ENCODE data around the gene MRPS16. TPM values are rescaled to one million over a fixed set of nuclear protein-coding genes. Genes with fewer than 3 reads are reported as not detected.

The MRPS16 gene
- total RNA-seq, 4 donors from 2014 or later = 30.3 to 50.3 (median 43.8) TPM

DNA sequence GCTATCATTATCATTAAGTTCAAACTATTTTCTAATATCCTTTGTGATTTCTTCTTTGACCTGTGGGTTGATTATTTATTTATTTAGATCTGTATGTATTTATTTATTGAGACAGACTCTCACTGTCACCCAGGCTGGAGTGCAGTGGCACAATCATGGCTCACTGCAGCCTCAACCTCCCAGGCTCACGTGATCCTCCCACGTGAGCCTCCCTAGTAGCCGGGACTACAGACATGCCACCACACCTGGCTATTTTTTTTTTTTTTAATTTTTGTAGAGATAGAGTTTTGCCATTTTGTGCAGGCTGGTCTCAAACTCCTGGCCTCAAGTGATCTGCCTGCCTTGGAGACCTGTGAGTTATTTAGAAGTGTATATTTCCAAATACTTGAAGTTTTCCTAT is 28.7 kb upstream of the MRPS16 start:
- H3K36me3 ChIP-seq = no peaks in the 10 kb centered on the region
- WGBS = 83% methylated on average over 3 of the region's 3 CpGs
- H3K27ac ChIP-seq = no peak overlapping the region
- H3K4me3 ChIP-seq = no peak overlapping the region
- TF ChIP-seq EP300 (IDR thresholded peaks at IDR 0.05) (no peak), POLR2A (IDR thresholded peaks at IDR 0.05) (no peak), POLR2AphosphoS5 (IDR thresholded peaks at IDR 0.05) (no peak)
- TF ChIP-seq, protein P1, sequence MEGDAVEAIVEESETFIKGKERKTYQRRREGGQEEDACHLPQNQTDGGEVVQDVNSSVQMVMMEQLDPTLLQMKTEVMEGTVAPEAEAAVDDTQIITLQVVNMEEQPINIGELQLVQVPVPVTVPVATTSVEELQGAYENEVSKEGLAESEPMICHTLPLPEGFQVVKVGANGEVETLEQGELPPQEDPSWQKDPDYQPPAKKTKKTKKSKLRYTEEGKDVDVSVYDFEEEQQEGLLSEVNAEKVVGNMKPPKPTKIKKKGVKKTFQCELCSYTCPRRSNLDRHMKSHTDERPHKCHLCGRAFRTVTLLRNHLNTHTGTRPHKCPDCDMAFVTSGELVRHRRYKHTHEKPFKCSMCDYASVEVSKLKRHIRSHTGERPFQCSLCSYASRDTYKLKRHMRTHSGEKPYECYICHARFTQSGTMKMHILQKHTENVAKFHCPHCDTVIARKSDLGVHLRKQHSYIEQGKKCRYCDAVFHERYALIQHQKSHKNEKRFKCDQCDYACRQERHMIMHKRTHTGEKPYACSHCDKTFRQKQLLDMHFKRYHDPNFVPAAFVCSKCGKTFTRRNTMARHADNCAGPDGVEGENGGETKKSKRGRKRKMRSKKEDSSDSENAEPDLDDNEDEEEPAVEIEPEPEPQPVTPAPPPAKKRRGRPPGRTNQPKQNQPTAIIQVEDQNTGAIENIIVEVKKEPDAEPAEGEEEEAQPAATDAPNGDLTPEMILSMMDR (IDR thresholded peaks at IDR 0.05) = no peak
- no peaks in the 10 kb centered on the region for H3K9me3 ChIP-seq
- no peaks in the 10 kb centered on the region for H3K4me1 ChIP-seq
- no peaks in the 10 kb centered on the region for H3K27me3 ChIP-seq
- DNase-seq (ENCODE audit: low spot score in 2 of 2) = no peak

DNA sequence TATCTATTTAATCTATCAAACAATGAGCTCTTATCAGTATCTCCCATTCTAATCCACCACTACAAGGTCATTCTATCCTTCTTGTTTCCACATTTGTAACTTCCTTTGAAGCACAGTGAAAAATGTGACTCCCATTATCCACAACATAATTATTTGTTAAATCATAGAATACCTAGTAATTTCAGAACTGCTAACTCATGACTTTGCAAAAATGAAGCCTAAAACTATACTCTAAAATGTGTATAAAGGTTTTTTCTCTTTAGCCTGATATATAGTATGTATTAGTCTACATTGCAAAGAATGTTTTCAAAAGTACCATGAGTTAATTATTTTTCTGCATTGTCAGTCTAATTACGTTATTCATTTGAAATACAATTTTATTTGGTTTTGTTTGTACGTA is 12.0 kb upstream of the MRPS16 start:
- Histone ChIP-seq H3K36me3 (no peaks in the 10 kb centered on the region), H3K27ac (no peak overlapping the region), H3K9me3 (no peaks in the 10 kb centered on the region), H3K27me3 (no peaks in the 10 kb centered on the region), H3K4me1 (no peaks in the 10 kb centered on the region), H3K4me3 (no peak overlapping the region)
- 90% methylated on average over 2 of the region's 2 CpGs for WGBS
- no peak for TF ChIP-seq EP300 (IDR thresholded peaks at IDR 0.05)
- TF ChIP-seq POLR2A (IDR thresholded peaks at IDR 0.05) = no peak
- TF ChIP-seq, protein P1 (IDR thresholded peaks at IDR 0.05) = no peak
- no peak for DNase-seq (ENCODE audit: low spot score in 2 of 2)

DNA sequence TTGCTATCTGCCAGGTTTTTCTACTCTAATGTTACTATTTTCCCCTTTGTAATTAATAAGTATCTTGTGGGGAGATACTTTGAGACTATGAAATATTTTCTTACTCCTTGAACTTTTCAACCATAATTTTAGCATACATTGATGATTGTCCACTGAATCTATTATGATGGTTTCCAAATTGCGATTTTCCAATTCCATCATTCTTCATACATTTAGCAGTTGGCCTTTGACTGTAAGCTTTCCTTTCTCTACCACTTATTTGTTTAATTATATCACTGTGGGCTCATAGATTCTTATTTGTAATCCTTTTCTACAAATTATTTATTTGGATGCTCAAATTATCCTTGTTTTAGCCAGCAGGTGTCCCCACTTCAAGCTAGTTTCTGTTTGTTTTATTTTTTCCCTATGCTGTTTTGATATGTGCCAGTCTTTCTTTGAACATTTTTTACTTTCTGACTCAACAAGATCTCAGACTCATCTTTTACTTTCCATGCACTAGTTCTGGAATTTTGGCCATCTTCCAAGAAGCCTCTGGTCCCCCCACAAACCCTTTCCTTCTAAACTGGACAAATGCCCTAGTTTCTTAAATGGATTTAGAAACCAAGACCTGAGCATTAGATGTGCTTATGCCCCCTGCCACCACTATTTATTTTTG is 11.4 kb upstream of the MRPS16 start:
- no peak overlapping the region for H3K27ac ChIP-seq
- no peaks in the 10 kb centered on the region for H3K9me3 ChIP-seq
- WGBS = 55% methylated on average over 1 of the region's 1 CpG
- DNase-seq (ENCODE audit: low spot score in 2 of 2) = no peak
- no peaks in the 10 kb centered on the region for H3K27me3 ChIP-seq
- no peaks in the 10 kb centered on the region for H3K36me3 ChIP-seq
- H3K4me3 ChIP-seq = no peak overlapping the region
- no peak for TF ChIP-seq POLR2A (IDR thresholded peaks at IDR 0.05)
- TF ChIP-seq, protein P1 (IDR thresholded peaks at IDR 0.05) = peak in 1 of 2 donors; percentile 29
- TF ChIP-seq EP300 (IDR thresholded peaks at IDR 0.05) = no peak
- TF ChIP-seq POLR2AphosphoS5 (IDR thresholded peaks at IDR 0.05) = no peak
- H3K4me1 ChIP-seq = no peaks in the 10 kb centered on the region

DNA sequence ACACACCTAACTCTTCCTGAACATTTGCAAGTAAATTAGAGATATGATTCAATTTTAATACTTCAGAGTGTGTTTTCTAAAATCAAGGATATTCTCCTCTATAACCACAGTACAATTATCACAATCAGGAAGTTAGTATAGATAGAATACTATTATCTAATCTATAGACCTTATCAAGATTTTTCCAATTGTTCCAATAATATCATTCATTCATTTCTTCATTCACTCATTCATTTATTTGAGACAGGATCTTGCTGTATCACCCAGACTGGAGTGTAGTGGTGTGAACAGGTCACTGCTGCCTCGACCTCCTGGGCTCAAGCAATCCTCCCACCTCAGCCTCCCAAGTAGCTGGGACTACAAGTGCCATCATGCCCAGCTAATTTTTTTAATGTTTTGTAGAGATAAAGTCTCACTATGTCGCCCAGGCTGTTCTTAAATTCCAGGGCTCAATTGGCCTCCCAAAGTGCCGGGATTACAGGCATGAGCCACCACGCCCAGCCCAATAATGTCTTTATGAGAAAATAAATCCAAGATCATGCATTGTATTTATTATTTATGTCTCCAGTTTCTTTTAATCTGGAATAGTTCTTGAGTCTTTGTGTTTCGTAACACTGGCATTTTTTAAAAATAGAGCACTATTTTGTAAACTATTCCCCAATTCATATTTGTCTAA is 10.6 kb upstream of the MRPS16 start:
- H3K9me3 ChIP-seq = no peaks in the 10 kb centered on the region
- H3K4me3 ChIP-seq = no peak overlapping the region
- no peaks in the 10 kb centered on the region for H3K4me1 ChIP-seq
- 78% methylated on average over 5 of the region's 5 CpGs for WGBS
- DNase-seq (ENCODE audit: low spot score in 2 of 2) = no peak
- no peaks in the 10 kb centered on the region for H3K36me3 ChIP-seq
- no peak for TF ChIP-seq POLR2A (IDR thresholded peaks at IDR 0.05)
- TF ChIP-seq POLR2AphosphoS5 (IDR thresholded peaks at IDR 0.05) = no peak
- TF ChIP-seq EP300 (IDR thresholded peaks at IDR 0.05) = no peak
- TF ChIP-seq, protein P1 (IDR thresholded peaks at IDR 0.05) = no peak
- H3K27me3 ChIP-seq = no peaks in the 10 kb centered on the region
- H3K27ac ChIP-seq = no peak overlapping the region

- no peaks in the 10 kb centered on the region for H3K9me3 ChIP-seq
- H3K27me3 ChIP-seq = no peaks in the 10 kb centered on the region
- no peaks in the 10 kb centered on the region for H3K4me1 ChIP-seq
- no peak overlapping the region for H3K4me3 ChIP-seq
- DNase-seq (ENCODE audit: low spot score in 2 of 2) = no peak
- H3K27ac ChIP-seq = no peak overlapping the region
- no peaks in the 10 kb centered on the region for H3K36me3 ChIP-seq
- WGBS = 67% methylated on average over 4 of the region's 4 CpGs
- no peak for TF ChIP-seq POLR2AphosphoS5 (IDR thresholded peaks at IDR 0.05)
- TF ChIP-seq EP300 (IDR thresholded peaks at IDR 0.05) = no peak
- TF ChIP-seq, protein P1 (IDR thresholded peaks at IDR 0.05) = no peak
- TF ChIP-seq POLR2A (IDR thresholded peaks at IDR 0.05) = no peak
Measured at GRCh38 chr10:73262105-73262730, 9.8 kb upstream of the MRPS16 start.

Measured in suprapubic skin (tissue), 4 donors.